TTC549 (cell line): Measurements from ENCODE around the gene LRWD1.

ENCODE experiments used
- FAIRE-seq: peaks from 2 replicates; lab custom pipeline; 2012; peaks lifted over from hg19 to GRCh38; lab: Jason Lieb, UNC

The LRWD1 gene

GRCh38 chr7:102464577-102465280, at the start of gene LRWD1, which contains the start of gene ALKBH4:
Gene LRWD1 (plus strand): TSS chr7:102464984. CDS start chr7:102465081, 97 bp downstream.
Gene ALKBH4 (minus strand): TSS chr7:102464863. CDS start chr7:102464836, 27 bp downstream.
- FAIRE-seq, result no peak

DNA sequence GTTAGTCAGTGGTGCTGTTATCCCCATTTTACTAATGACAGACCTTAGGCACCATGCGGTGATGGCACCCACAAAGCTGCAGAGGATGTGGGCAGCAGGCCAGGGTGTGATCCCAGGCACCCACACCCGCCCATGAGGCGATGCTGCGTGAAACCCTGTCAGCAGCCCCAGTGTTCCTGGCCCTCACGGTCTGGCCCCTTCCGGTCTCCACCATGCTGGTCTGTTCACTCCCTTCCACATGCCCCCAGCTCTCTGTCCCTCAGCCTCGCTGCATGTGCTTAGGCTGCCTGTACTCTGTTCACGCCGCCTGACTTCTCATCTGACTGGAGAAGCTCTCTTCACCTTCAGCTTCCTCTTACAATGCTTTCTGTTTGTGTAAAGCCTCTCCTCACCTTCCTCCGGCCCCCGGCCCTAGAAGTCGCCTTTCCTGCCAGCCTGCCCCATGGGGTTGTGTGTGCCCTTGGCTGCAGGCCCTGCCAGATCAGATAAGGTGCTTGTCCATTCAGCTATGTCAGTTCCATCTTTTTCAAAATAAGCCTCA, 49.0 kb upstream of the LRWD1 start:
- no peak for FAIRE-seq

DNA sequence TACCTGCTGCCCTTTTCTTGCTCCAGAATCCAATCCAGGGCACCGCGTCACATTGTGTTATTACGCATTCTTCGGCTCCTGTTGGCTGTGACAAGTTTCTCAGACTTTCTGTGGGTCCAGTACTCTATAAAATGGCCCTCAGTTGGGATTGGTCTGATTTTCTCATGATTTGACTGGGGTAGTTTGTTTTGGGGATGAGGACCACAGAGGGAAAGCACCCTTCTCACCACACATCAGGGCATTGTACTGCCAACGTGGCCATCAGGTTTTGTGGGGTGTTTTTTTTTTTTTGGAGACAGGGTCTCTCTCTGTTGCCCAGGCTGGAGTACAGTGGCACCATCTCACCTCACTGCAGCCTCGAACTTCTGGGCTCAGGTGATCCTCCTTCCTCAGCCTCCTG, 48.4 kb upstream of the LRWD1 start:
- no peak for FAIRE-seq

DNA sequence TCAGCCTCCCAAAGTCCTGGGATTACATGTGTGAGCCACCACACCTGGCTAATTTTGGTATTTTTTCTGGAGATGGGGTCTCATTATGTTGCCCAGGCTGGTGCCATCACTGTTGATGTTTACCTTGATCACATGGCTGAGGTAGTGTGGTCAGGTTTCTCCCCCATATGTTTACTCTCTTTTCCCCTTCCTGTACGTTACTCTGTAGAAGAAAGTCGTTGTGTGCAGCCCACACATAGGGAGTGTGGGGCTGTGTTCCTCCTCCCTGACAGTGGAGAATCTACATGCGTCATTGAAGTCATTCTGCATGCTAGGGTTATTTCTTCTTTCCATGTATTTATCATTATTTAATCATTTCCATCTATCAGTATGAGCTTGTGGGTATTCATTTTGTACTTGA, 47.7 kb upstream of the LRWD1 start:
- FAIRE-seq, result no peak

- no peak for FAIRE-seq
These were observed 46.2 kb upstream of the LRWD1 start for GRCh38 chr7:102418592-102418991.

GRCh38 chr7:102421706-102422240, 43.0 kb upstream of the LRWD1 start:
- no peak for FAIRE-seq

DNA sequence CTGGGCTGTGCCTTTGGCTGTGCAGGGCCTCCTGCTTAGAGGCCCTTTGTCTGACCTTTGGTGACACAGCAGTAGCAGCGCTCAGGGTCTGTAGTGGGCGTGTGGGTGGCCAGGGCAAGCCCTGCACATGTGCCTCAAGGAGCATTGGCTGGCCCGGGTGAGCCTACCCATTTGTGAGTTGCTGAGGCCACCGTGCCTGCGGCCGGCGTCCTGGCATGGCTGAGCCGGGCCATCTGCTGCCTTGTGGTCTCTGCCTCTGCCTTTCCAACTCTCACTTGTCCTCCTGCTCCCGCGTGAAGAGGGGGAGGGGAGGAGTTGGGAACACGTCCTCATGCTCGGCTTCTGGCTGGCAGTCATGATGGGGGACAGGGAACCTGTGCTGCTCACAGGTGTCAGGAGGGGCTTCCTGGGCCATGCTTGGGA, 40.6 kb upstream of the LRWD1 start:
- FAIRE-seq, result no peak

GRCh38 chr7:102424787-102425218, 40.0 kb upstream of the LRWD1 start:
- no peak for FAIRE-seq

GRCh38 chr7:102425639-102426267, 39.0 kb upstream of the LRWD1 start:
- no peak for FAIRE-seq

- no peak for FAIRE-seq
These were observed 38.3 kb upstream of the LRWD1 start for GRCh38 chr7:102426268-102427018.

- FAIRE-seq, result no peak
These were observed 37.8 kb upstream of the LRWD1 start for GRCh38 chr7:102427019-102427405.

DNA sequence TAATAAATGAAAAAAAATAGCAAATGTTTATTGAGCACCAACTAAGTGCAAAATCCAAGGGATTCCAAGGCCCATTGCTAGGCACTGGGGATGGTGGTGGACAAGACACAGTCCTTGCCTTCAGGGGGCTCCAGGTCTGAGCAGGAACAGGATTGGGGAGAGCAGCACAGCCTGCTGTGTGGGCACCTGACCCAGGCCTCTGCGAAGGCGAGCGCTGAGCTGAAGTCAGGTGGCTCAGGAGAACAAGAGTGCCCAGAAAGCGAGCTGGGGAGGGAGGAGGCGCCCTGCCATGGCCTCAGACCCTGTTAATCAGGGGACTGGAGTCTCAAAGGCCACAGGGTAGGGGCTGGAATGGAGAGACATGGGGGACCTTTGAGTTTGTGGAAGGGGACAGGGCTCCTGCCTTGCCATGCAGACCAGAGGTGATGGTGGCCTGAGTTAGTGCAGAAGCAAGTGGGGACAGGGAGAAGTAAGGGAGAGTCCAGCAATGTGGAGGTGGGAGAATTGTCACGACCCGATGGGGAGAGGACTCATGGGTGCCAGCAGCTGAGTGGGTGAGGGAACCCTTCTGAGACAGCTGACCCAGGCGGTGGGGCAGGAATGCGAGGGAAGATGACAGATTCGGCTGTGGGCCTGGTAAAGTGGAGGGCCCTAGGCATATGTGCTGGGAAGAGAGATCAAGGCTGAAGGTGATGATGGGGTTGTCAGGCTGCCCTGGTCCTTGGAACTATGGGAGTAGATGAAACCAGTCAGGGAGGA, 35.5 kb upstream of the LRWD1 start:
- no peak for FAIRE-seq

GRCh38 chr7:102431617-102432298, 33.0 kb upstream of the LRWD1 start:
- FAIRE-seq, result no peak

GRCh38 chr7:102432442-102433218, 32.2 kb upstream of the LRWD1 start:
- FAIRE-seq, result no peak

DNA sequence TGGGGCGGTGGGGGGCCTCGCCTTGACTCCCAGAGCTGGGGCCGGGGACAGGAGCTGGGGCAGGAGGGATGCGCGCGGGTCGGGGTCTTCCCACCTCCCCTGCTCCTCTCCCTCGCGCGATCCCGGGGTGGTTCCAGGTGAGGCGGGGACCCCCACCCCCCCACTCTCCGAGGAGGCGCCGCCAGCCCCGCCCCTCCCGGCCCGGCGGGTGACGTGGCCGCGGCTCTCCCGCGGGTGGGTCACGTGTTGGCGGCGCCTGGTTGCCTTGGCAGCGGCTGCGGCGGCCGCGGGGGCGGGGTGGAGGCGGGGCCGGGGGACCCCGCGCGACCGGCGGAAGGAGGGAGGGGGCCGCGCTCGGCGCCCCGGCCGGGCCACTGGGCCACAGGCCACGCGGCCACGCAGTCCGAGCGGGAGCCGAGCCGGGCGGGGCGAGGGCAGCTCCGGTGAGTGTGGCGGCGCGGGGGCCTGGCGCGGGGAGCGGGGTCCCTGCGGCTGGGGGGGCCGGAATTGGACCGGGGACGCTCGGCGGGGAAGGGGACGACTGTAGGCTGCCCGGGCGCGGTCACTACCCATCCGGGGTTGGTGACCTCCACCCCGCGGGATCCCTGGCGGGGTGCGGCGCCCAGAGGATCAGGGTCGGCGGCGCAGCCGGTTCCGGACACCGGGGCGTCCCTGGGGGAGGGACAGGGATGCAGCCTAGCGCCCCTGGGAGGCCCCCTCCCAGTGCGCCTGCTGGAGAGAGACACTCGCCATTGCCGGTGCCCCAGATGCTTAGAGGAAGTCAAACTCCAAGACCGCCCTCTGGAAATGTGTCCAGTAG, 31.4 kb upstream of the LRWD1 start, which contains the start of gene ORAI2:
Gene ORAI2, plus strand, starts transcription at position 357 of the 820 bp plus-strand sequence. CDS start 5,382 bp downstream, outside the sequence.
- FAIRE-seq, result no peak

DNA sequence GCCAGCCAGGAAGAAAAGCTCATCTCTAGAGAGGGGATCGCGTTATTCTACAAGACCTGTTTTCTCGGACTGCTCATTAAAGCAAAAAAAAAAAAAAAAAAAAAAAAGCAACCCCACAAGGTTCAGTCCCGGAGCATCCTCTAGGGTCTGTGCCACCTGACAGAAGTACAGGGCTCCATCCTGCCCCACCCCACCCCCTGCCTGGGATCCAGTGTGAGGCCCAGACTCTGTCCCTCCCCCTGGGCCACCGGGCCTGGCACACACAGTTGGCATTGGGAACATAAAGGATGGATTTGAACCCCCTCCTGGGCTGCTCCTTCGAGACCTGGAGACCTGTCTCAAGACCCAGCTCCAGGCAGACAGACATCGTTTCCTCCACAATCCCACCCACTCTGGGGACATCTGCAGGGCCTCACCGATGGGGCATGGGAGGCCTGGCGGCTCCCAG, 30.7 kb upstream of the LRWD1 start:
- FAIRE-seq, result no peak

DNA sequence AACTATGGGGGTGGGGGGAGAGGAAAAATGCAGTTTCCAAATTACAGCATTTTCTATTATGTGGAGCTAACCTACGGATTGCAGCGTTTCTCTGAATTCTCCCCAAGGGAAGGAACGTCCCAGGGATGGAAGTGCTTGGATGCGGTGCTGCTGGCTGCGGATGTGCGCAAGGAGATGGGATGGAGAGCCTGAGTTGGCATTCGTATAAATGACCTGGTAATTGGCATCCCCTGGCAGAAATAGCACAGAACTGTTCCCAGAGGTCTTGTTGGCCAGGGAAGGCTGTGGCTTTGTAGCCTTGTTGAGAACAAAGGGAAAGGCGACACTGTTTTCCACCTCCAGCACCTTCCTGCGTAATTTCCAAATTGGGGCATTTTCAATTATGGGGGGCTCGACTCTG, 28.7 kb upstream of the LRWD1 start:
- FAIRE-seq, result no peak

DNA sequence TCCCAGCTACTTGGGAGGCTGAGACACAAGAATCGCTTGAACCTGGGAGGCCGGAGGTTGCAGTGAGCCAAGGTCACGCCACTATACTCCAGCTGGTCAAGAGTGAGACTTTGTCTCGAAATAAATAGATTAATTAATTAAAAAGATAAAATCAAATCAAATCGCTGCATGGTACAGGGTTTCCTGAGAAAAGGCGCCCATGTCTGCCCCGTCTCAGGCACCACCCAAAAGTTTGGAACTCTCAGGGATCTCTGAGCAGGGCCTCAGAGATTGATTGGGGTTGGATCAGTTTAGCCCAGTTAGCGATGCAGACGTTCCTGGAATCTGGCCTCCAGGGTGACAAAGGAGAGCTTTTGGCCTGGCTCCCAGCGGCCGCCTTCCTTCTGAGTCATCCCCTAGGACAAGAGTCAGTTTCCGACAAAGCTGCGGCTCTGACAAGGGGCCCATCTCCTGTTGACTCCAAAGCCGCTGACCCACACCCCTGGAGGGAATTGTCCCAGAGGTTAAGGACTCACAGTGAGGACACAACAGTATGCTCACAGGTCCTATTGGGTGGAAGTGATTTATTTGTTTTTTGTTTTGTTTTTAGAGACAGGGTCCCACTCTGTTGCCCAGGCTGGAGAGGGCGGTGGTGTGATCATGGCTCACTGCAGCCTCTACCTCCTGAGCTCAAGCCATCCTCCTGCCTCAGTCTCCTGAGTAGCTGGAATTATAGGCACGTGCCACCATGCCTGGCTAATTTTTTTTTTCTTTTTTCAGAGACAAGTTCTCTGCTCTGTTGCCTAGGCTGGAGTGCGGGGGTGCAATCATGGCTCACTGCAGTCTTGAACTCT, 24.6 kb upstream of the LRWD1 start:
- no peak for FAIRE-seq
